WTC11 (cell line): ENCODE measurements around the gene AMMECR1. TPM values are rescaled to one million over a fixed set of nuclear protein-coding genes. Genes with fewer than 3 reads are reported as not detected.

Source experiments
- ATAC-seq: fragments of 200-7000 bp; cut with Tn5 transposase; 2 replicates; pipeline ENCODE4 v1.10.0; 2021; ENCODE audit warnings: mild to moderate bottlenecking, moderate library complexity
- CTCF ChIA-PET: fragments of 300-600 bp; sonication (Branson Sonifier 250); formaldehyde crosslinking; loops from one replicate; lab custom pipeline; 2021; ENCODE audit warnings: antibody characterized with exemption; lab: Charles Lee
- POLR2A ChIA-PET: fragments of 350-600 bp; sonication (Branson Sonifier 250); formaldehyde crosslinking; loops from one replicate; lab custom pipeline; 2021; ENCODE audit warnings: antibody characterized with exemption; lab: Charles Lee
- DNase-seq: peaks from one replicate; pipeline ENCODE4 v3.0.0; 2021; ENCODE audit warnings: low spot score
- H3K27ac Mint-ChIP-seq: 2 replicates; pipeline ENCODE4 v1.8.0; 2021; ENCODE audit warnings: mixed read lengths
- H3K27me3 Mint-ChIP-seq: 2 replicates; pipeline ENCODE4 v1.8.0; 2021; ENCODE audit warnings: low read depth, mild to moderate bottlenecking, moderate library complexity, mixed read lengths
- H3K36me3 Mint-ChIP-seq: 2 replicates; pipeline ENCODE4 v1.8.0; 2021; ENCODE audit warnings: mixed read lengths
- H3K4me1 Mint-ChIP-seq: 2 replicates; pipeline ENCODE4 v1.8.0; 2022; ENCODE audit warnings: mixed read lengths
- H3K4me3 Mint-ChIP-seq: 2 replicates; pipeline ENCODE4 v1.8.0; 2021; ENCODE audit warnings: mild to moderate bottlenecking, moderate library complexity, mixed read lengths
- H3K9me3 Mint-ChIP-seq: 2 replicates; pipeline ENCODE4 v1.8.0; 2021; ENCODE audit warnings: mixed read lengths
- ARID4B ChIP-seq: sonication (generic); formaldehyde crosslinking; IDR thresholded peaks from 2 replicates; pipeline ENCODE4 v1.8.0; 2023; ENCODE audit warnings: missing genetic modification reagents, mild to moderate bottlenecking, borderline replicate concordance
- EMX1 ChIP-seq: fragments of 250-450 bp; sonication (Bioruptor Pico); IDR thresholded peaks from 2 replicates; pipeline ENCODE4 v1.8.0; 2021; ENCODE audit warnings: mild to moderate bottlenecking
- FOXJ3 ChIP-seq: sonication (generic); formaldehyde crosslinking; IDR thresholded peaks from 2 replicates; pipeline ENCODE4 v1.9.0; 2021; ENCODE audit warnings: missing genetic modification reagents, mild to moderate bottlenecking, borderline replicate concordance
- FOXP4 ChIP-seq: sonication (generic); formaldehyde crosslinking; IDR thresholded peaks from 2 replicates; pipeline ENCODE4 v1.8.0; 2022; ENCODE audit warnings: mild to moderate bottlenecking, missing genetic modification reagents
- PRDM15 ChIP-seq: sonication (generic); formaldehyde crosslinking; IDR thresholded peaks from 2 replicates; pipeline ENCODE4 v1.8.0; 2022; ENCODE audit warnings: missing genetic modification reagents
- USF2 ChIP-seq: sonication (generic); formaldehyde crosslinking; IDR thresholded peaks from 2 replicates; pipeline ENCODE4 v1.8.1; 2023; ENCODE audit warnings: mild to moderate bottlenecking, missing genetic modification reagents, moderate library complexity
- ZNF121 ChIP-seq: sonication (generic); formaldehyde crosslinking; IDR thresholded peaks from 2 replicates; pipeline ENCODE4 v1.8.0; 2023; ENCODE audit warnings: missing genetic modification reagents
- ZNF263 ChIP-seq: sonication (generic); formaldehyde crosslinking; IDR thresholded peaks from 2 replicates; pipeline ENCODE4 v1.8.1; 2022; ENCODE audit warnings: low read depth, mild to moderate bottlenecking, moderate library complexity, missing genetic modification reagents
- ZNF281 ChIP-seq: sonication (generic); formaldehyde crosslinking; IDR thresholded peaks from 2 replicates; pipeline ENCODE4 v1.8.0; 2023; ENCODE audit warnings: mild to moderate bottlenecking, missing genetic modification reagents
- ZNF512 ChIP-seq: sonication (generic); formaldehyde crosslinking; IDR thresholded peaks from 2 replicates; pipeline ENCODE4 v1.8.1; 2022; ENCODE audit warnings: missing genetic modification reagents, borderline replicate concordance
- ZNF532 ChIP-seq: fragments of 250-450 bp; sonication (Bioruptor Pico); IDR thresholded peaks from 2 replicates; pipeline ENCODE4 v1.9.0; 2021; ENCODE audit warnings: mild to moderate bottlenecking, borderline replicate concordance
- total RNA-seq: library from RNA; stranded (reverse); gene quantifications from 3 replicates; pipeline ENCODE4 v1.2.3, GENCODE V29; 2021

Gene AMMECR1
- total RNA-seq, 1 experiment from 2014 or later: 18.1 TPM

- Mint-ChIP-seq H3K27me3 (no peaks in the 10 kb centered on the region), H3K36me3 (no peaks in the 10 kb centered on the region), H3K27ac (no peak overlapping the region), H3K4me1 (no peaks in the 10 kb centered on the region), H3K4me3 (no peak overlapping the region), H3K9me3 (no peaks in the 10 kb centered on the region)
- ATAC-seq (no peak), DNase-seq (no peak)
- TF ChIP-seq ZNF263: no peak
- no peak for TF ChIP-seq ZNF532 (CRISPR knock-in tag)
- TF ChIP-seq ZNF121 (CRISPR knock-in tag): no peak
- no peak for TF ChIP-seq ARID4B (CRISPR knock-in tag)
- no peak for TF ChIP-seq ZNF281 (CRISPR knock-in tag)
- TF ChIP-seq EMX1 (CRISPR knock-in tag): no peak
- TF ChIP-seq USF2 (CRISPR knock-in tag): no peak
- no peak for TF ChIP-seq ZNF512 (CRISPR knock-in tag)
- TF ChIP-seq FOXJ3: no peak
- TF ChIP-seq FOXP4 (CRISPR knock-in tag): no peak
- no peak for TF ChIP-seq PRDM15 (CRISPR knock-in tag)
- POLR2A ChIA-PET: interaction anchor here (0.7 kb wide), 1 partner anchor 754 kb away, joined by 3 read pairs; no protein-coding TSS in a partner anchor
- CTCF ChIA-PET: interaction anchor here (0.7 to 1.7 kb wide), 16 partner anchors 10 to 679 kb away, joined by 3 to 26 read pairs (median 5); no protein-coding TSS in a partner anchor
Observed at GRCh38 chrX:110168585-110168984, 149.3 kb downstream of the AMMECR1 start.
